IMR-90 (cell line): ENCODE results near the gene B4GALNT1. TPM values are rescaled to one million over a fixed set of nuclear protein-coding genes. Genes with fewer than 3 reads are reported as not detected.

ENCODE experiments used
- ATAC-seq: fragments of 200-7000 bp; cut with Tn5 transposase; 2 replicates; pipeline ENCODE4 v1.9.1; 2020; ENCODE audit warnings: low read depth, mild to moderate bottlenecking, moderate library complexity
- BruUV-seq: library from RNA; stranded (reverse); fragments of 400-500 nt; replicated peaks from 2 replicates; lab custom pipeline; 2021; lab: Mats Ljungman, UMichigan
- CTCF ChIA-PET: fragments of 300-600 bp; formaldehyde crosslinking; extraction: SDS; loops from one replicate; lab custom pipeline; 2021; ENCODE audit warnings: antibody characterized with exemption; lab: Yijun Ruan, JAX
- POLR2A ChIA-PET: fragments of 300-600 bp; sonication (Branson Sonifier 250); formaldehyde crosslinking; loops from one replicate; lab custom pipeline; 2022; ENCODE audit warnings: antibody characterized with exemption; ENCODE audit not compliant: unreplicated experiment; lab: Charles Lee
- DNase-seq: peaks from one replicate; pipeline ENCODE4 v3.0.0; 2013
- H2AFZ ChIP-seq: replicated peaks from 2 replicates; pipeline ENCODE3; 2013; ENCODE audit warnings: low read length, mild to moderate bottlenecking; ENCODE audit not compliant: poor library complexity
- H2AK5ac ChIP-seq: 2 replicates; pipeline ENCODE4 v1.6.1; 2013; ENCODE audit warnings: low read depth, low read length, inconsistent platforms
- H2AK9ac ChIP-seq: replicated peaks from 2 replicates; pipeline ENCODE3; 2013; ENCODE audit warnings: mild to moderate bottlenecking, low read depth, low read length, moderate library complexity; ENCODE audit not compliant: poor library complexity
- H2BK120ac ChIP-seq: 2 replicates; pipeline ENCODE4 v1.6.1; 2013; ENCODE audit warnings: low read depth, low read length, inconsistent platforms
- H2BK15ac ChIP-seq: 3 replicates; pipeline ENCODE4 v1.6.1; 2013; ENCODE audit warnings: low read depth, low read length, inconsistent platforms
- H2BK20ac ChIP-seq: 2 replicates; pipeline ENCODE4 v1.6.1; 2013; ENCODE audit warnings: low read depth, mild to moderate bottlenecking, inconsistent platforms, low read length, moderate library complexity
- H2BK5ac ChIP-seq: 2 replicates; pipeline ENCODE4 v1.6.1; 2013; ENCODE audit warnings: mild to moderate bottlenecking, low read depth, low read length, inconsistent platforms; ENCODE audit not compliant: poor library complexity, severe bottlenecking
- H3K14ac ChIP-seq: replicated peaks from 2 replicates; pipeline ENCODE4 v1.6.1; 2013; ENCODE audit warnings: low read depth, low read length, inconsistent platforms
- H3K18ac ChIP-seq: 2 replicates; pipeline ENCODE4 v1.6.1; 2013; ENCODE audit warnings: low read depth, low read length, control low read depth
- H3K23ac ChIP-seq: 2 replicates; pipeline ENCODE4 v1.6.1; 2013; ENCODE audit warnings: low read depth, low read length, inconsistent platforms
- H3K27ac ChIP-seq: 2 replicates; pipeline ENCODE4 v1.5.1; 2013; ENCODE audit warnings: mild to moderate bottlenecking, control low read depth, low read length; ENCODE audit not compliant: insufficient read depth
- H3K27me3 ChIP-seq: 2 replicates; pipeline ENCODE4 v1.6.1; 2013; ENCODE audit warnings: low read length; ENCODE audit not compliant: control insufficient read depth, insufficient read depth
- H3K36me3 ChIP-seq: 2 replicates; pipeline ENCODE4 v1.6.1; 2013; ENCODE audit warnings: low read length, mixed read lengths; ENCODE audit not compliant: control insufficient read depth, insufficient read depth
- H3K4ac ChIP-seq: 2 replicates; pipeline ENCODE4 v1.6.1; 2013; ENCODE audit warnings: low read depth, low read length, inconsistent platforms
- H3K4me1 ChIP-seq: 2 replicates; pipeline ENCODE4 v1.6.1; 2013; ENCODE audit warnings: low read length, mixed read lengths; ENCODE audit not compliant: control insufficient read depth, insufficient read depth
- H3K4me2 ChIP-seq: 2 replicates; pipeline ENCODE4 v1.6.1; 2013; ENCODE audit warnings: low read depth, mild to moderate bottlenecking, control low read depth, low read length, moderate library complexity
- H3K4me3 ChIP-seq: 2 replicates; pipeline ENCODE4 v1.5.1; 2013; ENCODE audit warnings: low read depth, mild to moderate bottlenecking, control low read depth, low read length, moderate library complexity; ENCODE audit not compliant: insufficient read depth
- H3K56ac ChIP-seq: 2 replicates; pipeline ENCODE4 v1.6.1; 2013; ENCODE audit warnings: low read length, inconsistent platforms; ENCODE audit not compliant: insufficient read depth; ENCODE audit errors: extremely low read depth
- H3K79me1 ChIP-seq, 2 experiments: 2 replicates each; pipeline ENCODE4 v1.6.1; 2013; ENCODE audit warnings: low read length in 2 of 2, inconsistent platforms in 1 of 2, low read depth in 1 of 2
- H3K9ac ChIP-seq: 2 replicates; pipeline ENCODE4 v1.6.1; 2013; ENCODE audit warnings: low read depth, low read length, control low read depth
- H3K9me1 ChIP-seq: 2 replicates; pipeline ENCODE4 v1.6.1; 2013; ENCODE audit warnings: low read length, inconsistent platforms; ENCODE audit not compliant: insufficient read depth
- H3K9me3 ChIP-seq: 2 replicates; pipeline ENCODE4 v1.6.1; 2013; ENCODE audit warnings: low read length; ENCODE audit not compliant: control insufficient read depth, insufficient read depth
- H4K20me1 ChIP-seq: 2 replicates; pipeline ENCODE4 v1.6.1; 2013; ENCODE audit warnings: low read length, inconsistent platforms; ENCODE audit not compliant: insufficient read depth
- H4K5ac ChIP-seq: 2 replicates; pipeline ENCODE4 v1.6.1; 2013; ENCODE audit warnings: mild to moderate bottlenecking, low read depth, low read length, control low read depth
- H4K8ac ChIP-seq, 2 experiments: 2 replicates each; pipeline ENCODE4 v1.6.1; 2013; ENCODE audit warnings: low read depth in 2 of 2, low read length in 2 of 2, control low read depth in 1 of 2, inconsistent platforms in 1 of 2
- H4K91ac ChIP-seq: 2 replicates; pipeline ENCODE4 v1.6.1; 2013; ENCODE audit warnings: low read depth, low read length, inconsistent platforms; ENCODE audit not compliant: insufficient read depth
- BHLHE40 ChIP-seq: fragments of 150-350 bp; IDR thresholded peaks from 2 replicates; pipeline ENCODE4 v1.6.1; 2016; ENCODE audit warnings: mild to moderate bottlenecking, low read depth, low read length
- CTCF ChIP-seq: conservative IDR thresholded peaks from 2 replicates; pipeline ENCODE4 v1.5.1; 2012; ENCODE audit warnings: mild to moderate bottlenecking, low read depth, low read length, improper control_type of control experiment
- FOS ChIP-seq: fragments of 150-350 bp; IDR thresholded peaks from 2 replicates; pipeline ENCODE4 v1.6.1; 2016; ENCODE audit warnings: low read depth, low read length
- MXI1 ChIP-seq: IDR thresholded peaks from 2 replicates; pipeline ENCODE4 v1.6.1; 2012; ENCODE audit warnings: low read depth, mild to moderate bottlenecking, low read length, moderate library complexity, borderline replicate concordance
- RAD21 ChIP-seq: IDR thresholded peaks from 2 replicates; pipeline ENCODE4 v1.6.1; 2012; ENCODE audit warnings: low read length, improper control_type of control experiment
- RFX5 ChIP-seq: IDR thresholded peaks from 2 replicates; pipeline ENCODE4 v1.8.0; 2012; ENCODE audit warnings: low read depth, mild to moderate bottlenecking, low read length, moderate library complexity
- WGBS, 2 experiments: methylation state at CpG; one replicate each; pipeline versions ENCODE4 v1.1.5 to v1.1.7; 2013; ENCODE audit warnings: missing lambda C conversion rate in 2 of 2; ENCODE audit not compliant: insufficient read length in 1 of 2; ENCODE audit errors: extremely low coverage in 2 of 2; 5-methylcytosine and 5-hydroxymethylcytosine counted together
- dilution Hi-C: fragments of 300-500 bp; cut with HindIII; formaldehyde crosslinking; loops from one replicate; pipeline ENCODE4 v1.14.3; 2018; ENCODE audit warnings: low sequenced_read_pairs; ENCODE audit not compliant: unreplicated experiment
- in situ Hi-C: fragments of 300-500 bp; cut with MboI; formaldehyde crosslinking; loops from 3 replicates; pipeline ENCODE4 v1.14.3; 2019; ENCODE audit warnings: low sequenced_read_pairs, inconsistent platforms, mixed read lengths
- intact Hi-C: fragments of 100-400 bp; cut with micrococcal nuclease; formaldehyde crosslinking; loops from 2 replicates; pipeline ENCODE4 v1.10.0; 2022
- polyA plus RNA-seq, 3 experiments: library from polyadenylated mRNA; depleted of rRNA; stranded (reverse); fragments of >200 nt; gene quantifications; 2 replicates each; pipeline ENCODE4 v1.2.3, GENCODE V29; 2012; ENCODE audit warnings: low replicate concordance in 1 of 3
- total RNA-seq: library from RNA; depleted of rRNA; stranded (reverse); fragments of >200 nt; gene quantifications from 2 replicates; pipeline ENCODE4 v1.2.3, GENCODE V29; 2012
- TF ChIP-seq, protein P1 (sequence below): fragments of 150-350 bp; IDR thresholded peaks from 2 replicates; pipeline ENCODE4 v1.6.1; 2016; ENCODE audit warnings: low read depth, mild to moderate bottlenecking, low read length, moderate library complexity, borderline replicate concordance

The B4GALNT1 gene
- total and polyA plus RNA-seq, 2 of the 4 experiments (the other 2 are of a cell fraction), result 0.18 to 0.62 TPM

- Histone ChIP-seq H3K56ac (no peak overlapping the region), H4K20me1 (peaks cover 4% of the 10 kb centered on the region; the same call in 1 of the 2 replicates), H3K79me1 (no peaks in the 10 kb centered on the region), H3K4ac (no peak overlapping the region), H3K27ac (no peak overlapping the region), H2BK120ac (no peak overlapping the region), H4K5ac (no peak overlapping the region), H2BK20ac (no peak overlapping the region), H3K4me1 (no peaks in the 10 kb centered on the region; the same call in 1 of the 2 replicates), H3K36me3 (peaks cover 6% of the 10 kb centered on the region; the same call in 1 of the 2 replicates), H3K9ac (no peak overlapping the region), H4K91ac (no peak overlapping the region), H3K14ac (no peak overlapping the region), H3K9me1 (peaks cover 4% of the 10 kb centered on the region; the same call in 1 of the 2 replicates), H2BK5ac (no peak overlapping the region), H2AK9ac (peak overlapping the region; percentile 37), H3K4me2 (no peak overlapping the region), H2BK15ac (no peak overlapping the region), H3K27me3 (peaks cover 63% of the 10 kb centered on the region), H3K4me3 (no peak overlapping the region), H3K9me3 (no peaks in the 10 kb centered on the region), H3K18ac (no peak overlapping the region), H3K23ac (no peak overlapping the region), H2AFZ (peak overlapping the region; percentile 14), H2AK5ac (no peak overlapping the region), H4K8ac (no peak overlapping the region)
- CTCF ChIA-PET, result interaction anchor here (0.8 to 1.4 kb wide), 2 partner anchors 38 to 39 kb away, joined by 3 to 4 read pairs; no protein-coding TSS in a partner anchor
- 72% methylated on average over 6 of the region's 9 CpGs; no CpG with 5 or more reads in 1 of the 2 experiments for WGBS, 2 experiments
- dilution Hi-C loops, result no loop called here
- intact Hi-C loops, result loop anchor here (5.0 kb wide), 1 partner anchor 160 kb away; no protein-coding TSS in a partner anchor
- DNase-seq (no peak), ATAC-seq (no peak)
- in situ Hi-C loops, result loop anchor here (5.0 kb wide), 1 partner anchor 40 kb away; no protein-coding TSS in a partner anchor
- TF ChIP-seq BHLHE40 (no peak), FOS (no peak), RAD21 (no peak), MXI1 (no peak), CTCF (no peak), RFX5 (no peak)
- TF ChIP-seq, protein P1, sequence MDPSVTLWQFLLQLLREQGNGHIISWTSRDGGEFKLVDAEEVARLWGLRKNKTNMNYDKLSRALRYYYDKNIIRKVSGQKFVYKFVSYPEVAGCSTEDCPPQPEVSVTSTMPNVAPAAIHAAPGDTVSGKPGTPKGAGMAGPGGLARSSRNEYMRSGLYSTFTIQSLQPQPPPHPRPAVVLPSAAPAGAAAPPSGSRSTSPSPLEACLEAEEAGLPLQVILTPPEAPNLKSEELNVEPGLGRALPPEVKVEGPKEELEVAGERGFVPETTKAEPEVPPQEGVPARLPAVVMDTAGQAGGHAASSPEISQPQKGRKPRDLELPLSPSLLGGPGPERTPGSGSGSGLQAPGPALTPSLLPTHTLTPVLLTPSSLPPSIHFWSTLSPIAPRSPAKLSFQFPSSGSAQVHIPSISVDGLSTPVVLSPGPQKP, result no peak
- no TSS peak for BruUV-seq
- POLR2A ChIA-PET, result no interaction called here
Observed at GRCh38 chr12:57622293-57623245, 10.4 kb downstream of the B4GALNT1 start.
